ENCODE results near the gene PHC2. TPM values are rescaled to one million over a fixed set of nuclear protein-coding genes. Genes with fewer than 3 reads are reported as not detected.

The PHC2 gene
- total RNA-seq, 4 donors from 2014 or later: 109 to 214 (median 150) TPM

- ATAC-seq (ENCODE audit: low FRiP score) (peak; percentile 12), DNase-seq (ENCODE audit: low spot score) (peak; percentile 41)
Measured at GRCh38 chr1:33342041-33342723, 88.7 kb downstream of the PHC2 start.

GRCh38 chr1:33341190-33341589 lies 89.7 kb downstream of the PHC2 start:
- TF ChIP-seq CTCF (IDR thresholded peaks at IDR 0.05): no peak
- ATAC-seq (ENCODE audit: low FRiP score): no peak
- no peak for DNase-seq (ENCODE audit: low spot score)

More at GRCh38 chr1:33342041-33342723, 88.7 kb downstream of the PHC2 start:
- no peak for TF ChIP-seq CTCF (IDR thresholded peaks at IDR 0.05)

GRCh38 chr1:33339413-33339812 lies 91.5 kb downstream of the PHC2 start:
- ATAC-seq (ENCODE audit: low FRiP score) (no peak), DNase-seq (ENCODE audit: low spot score) (no peak)
- peak in 1 of 3 donors; percentile 8 for TF ChIP-seq CTCF (IDR thresholded peaks at IDR 0.05)

GRCh38 chr1:33338440-33339211 lies 92.3 kb downstream of the PHC2 start:
- no peak for TF ChIP-seq CTCF (IDR thresholded peaks at IDR 0.05)
- DNase-seq (ENCODE audit: low spot score): no peak

GRCh38 chr1:33338048-33338439 lies 92.9 kb downstream of the PHC2 start:
- TF ChIP-seq CTCF (IDR thresholded peaks at IDR 0.05): no peak
- DNase-seq (ENCODE audit: low spot score) (no peak), ATAC-seq (ENCODE audit: low FRiP score) (no peak)

More at GRCh38 chr1:33338440-33339211, 92.3 kb downstream of the PHC2 start:
- ATAC-seq (ENCODE audit: low FRiP score): peak; percentile 87

- ATAC-seq (ENCODE audit: low FRiP score) (no peak), DNase-seq (ENCODE audit: low spot score) (no peak)
- TF ChIP-seq CTCF (IDR thresholded peaks at IDR 0.05): no peak
Measured at GRCh38 chr1:33337441-33337840, 93.5 kb downstream of the PHC2 start.

Data from omental fat pad (tissue), 4 donors.